Measurements from ENCODE around the gene MAGEB6. TPM values are rescaled to one million over a fixed set of nuclear protein-coding genes. Genes with fewer than 3 reads are reported as not detected.
"Not testable (repeated sequence)": the region's sequence is repeated elsewhere in the genome, so short reads cannot be mapped to it uniquely, and the experiment has no call there.

Gene MAGEB6
- total RNA-seq (not detected), polyA plus RNA-seq (not detected)
- long read RNA-seq, donor 1: 0 reads
- long read RNA-seq, donor 2: 0 reads

- WGBS, 5 donors: 70 to 90% (median 83%) methylated on average over 2 to 17 of the region's 17 CpGs
- no peaks in the 10 kb centered on the region for H3K27me3 ChIP-seq (replicated peaks in 1 of 7)
- no peak for DNase-seq
These were observed at the start of gene MAGEB6 for GRCh38 chrX:26192204-26192603. Gene MAGEB6 (plus strand): TSS chrX:26192440. CDS start chrX:26193847, 1,407 bp downstream.

GRCh38 chrX:26146024-26146423 is 46.2 kb upstream of the MAGEB6 start:
- DNase-seq: no peak
- intact Hi-C loops (cut with DNase I; ENCODE audit: low total_unique reads): no loop called here
- Histone ChIP-seq H3K4me1 (no peaks in the 10 kb centered on the region), H3K27ac (no peak overlapping the region), H3K4me3 (no peak overlapping the region), H3K9me3 (no peaks in the 10 kb centered on the region), H3K36me3 (no peaks in the 10 kb centered on the region), H3K27me3 (replicated peaks in 1 of 7) (no peaks in the 10 kb centered on the region)
- WGBS, 5 donors: 29 to 38% (median 34%) methylated on average over 2 of the region's 2 CpGs
- no peak for TF ChIP-seq POLR2A (IDR thresholded peaks at IDR 0.05)
- no peak for TF ChIP-seq CTCF (IDR thresholded peaks at IDR 0.05 in 8 of 11, conservative IDR thresholded peaks at IDR 0.05 in 3 of 11)
- TF ChIP-seq POLR2AphosphoS5 (IDR thresholded peaks at IDR 0.05): no peak

More at GRCh38 chrX:26192204-26192603, at the start of gene MAGEB6:
- no peak for TF ChIP-seq POLR2AphosphoS5 (IDR thresholded peaks at IDR 0.05)
- TF ChIP-seq POLR2A (IDR thresholded peaks at IDR 0.05): no peak
- TF ChIP-seq CTCF (IDR thresholded peaks at IDR 0.05 in 8 of 11, conservative IDR thresholded peaks at IDR 0.05 in 3 of 11): no peak
- intact Hi-C loops (cut with DNase I; ENCODE audit: low total_unique reads): no loop called here
- Histone ChIP-seq H3K4me3 (no peak within 1 kb of the TSS), H3K27ac (no peak within 1 kb of the TSS), H3K36me3 (no peaks in the 10 kb centered on the region), H3K9me3 (no peaks in the 10 kb centered on the region), H3K4me1 (no peaks in the 10 kb centered on the region)

GRCh38 chrX:26160301-26160700 is 31.9 kb upstream of the MAGEB6 start, which contains the start of gene MAGEB6B:
Gene MAGEB6B (plus strand): TSS chrX:26160601. CDS start chrX:26160601, 0 bp downstream.
- Histone ChIP-seq H3K4me1 (no peaks in the 10 kb centered on the region), H3K4me3 (no peak within 1 kb of the TSS), H3K27ac (no peak within 1 kb of the TSS), H3K27me3 (replicated peaks in 1 of 7) (no peaks in the 10 kb centered on the region), H3K36me3 (no peaks in the 10 kb centered on the region), H3K9me3 (peaks cover 0 to 8% (median 0%) of the 10 kb centered on the region in 8 donors)
- DNase-seq: no peak
- intact Hi-C loops (cut with DNase I; ENCODE audit: low total_unique reads): no loop called here
- WGBS, 5 donors: 78 to 98% (median 91%) methylated on average over 4 to 10 of the region's 10 CpGs
- no peak for TF ChIP-seq POLR2AphosphoS5 (IDR thresholded peaks at IDR 0.05)
- TF ChIP-seq POLR2A (IDR thresholded peaks at IDR 0.05): no peak
- TF ChIP-seq CTCF (IDR thresholded peaks at IDR 0.05 in 8 of 11, conservative IDR thresholded peaks at IDR 0.05 in 3 of 11): no peak

GRCh38 chrX:26203561-26203960 is 11.3 kb downstream of the MAGEB6 start:
- intact Hi-C loops (cut with DNase I; ENCODE audit: low total_unique reads): no loop called here

GRCh38 chrX:26204717-26205116 is 12.5 kb downstream of the MAGEB6 start:
- H3K36me3 ChIP-seq; H3K27me3 ChIP-seq (replicated peaks in 1 of 7); H3K4me3 ChIP-seq; H3K27ac ChIP-seq; H3K9me3 ChIP-seq; intact Hi-C loops (cut with DNase I; ENCODE audit: low total_unique reads); DNase-seq; H3K4me1 ChIP-seq: not testable (repeated sequence)
- WGBS, 5 donors: 77 to 97% (median 91%) methylated on average over 4 to 27 of the region's 27 CpGs; no CpG with 5 or more reads in 1 of the 5 donors

More at GRCh38 chrX:26203561-26203960, 11.3 kb downstream of the MAGEB6 start:
- no peaks in the 10 kb centered on the region for H3K4me1 ChIP-seq
- H3K4me3 ChIP-seq: no peak overlapping the region
- no peak for DNase-seq
- no peaks in the 10 kb centered on the region for H3K36me3 ChIP-seq
- TF ChIP-seq POLR2AphosphoS5 (IDR thresholded peaks at IDR 0.05): no peak
- TF ChIP-seq CTCF (IDR thresholded peaks at IDR 0.05 in 8 of 11, conservative IDR thresholded peaks at IDR 0.05 in 3 of 11): no peak
- no peak for TF ChIP-seq POLR2A (IDR thresholded peaks at IDR 0.05)
- no peaks in the 10 kb centered on the region for H3K9me3 ChIP-seq
- no peak overlapping the region for H3K27ac ChIP-seq
- H3K27me3 ChIP-seq (replicated peaks in 1 of 7): no peaks in the 10 kb centered on the region
